ENCODE results near the gene TRAPPC12.

TRAPPC12 gene

DNA sequence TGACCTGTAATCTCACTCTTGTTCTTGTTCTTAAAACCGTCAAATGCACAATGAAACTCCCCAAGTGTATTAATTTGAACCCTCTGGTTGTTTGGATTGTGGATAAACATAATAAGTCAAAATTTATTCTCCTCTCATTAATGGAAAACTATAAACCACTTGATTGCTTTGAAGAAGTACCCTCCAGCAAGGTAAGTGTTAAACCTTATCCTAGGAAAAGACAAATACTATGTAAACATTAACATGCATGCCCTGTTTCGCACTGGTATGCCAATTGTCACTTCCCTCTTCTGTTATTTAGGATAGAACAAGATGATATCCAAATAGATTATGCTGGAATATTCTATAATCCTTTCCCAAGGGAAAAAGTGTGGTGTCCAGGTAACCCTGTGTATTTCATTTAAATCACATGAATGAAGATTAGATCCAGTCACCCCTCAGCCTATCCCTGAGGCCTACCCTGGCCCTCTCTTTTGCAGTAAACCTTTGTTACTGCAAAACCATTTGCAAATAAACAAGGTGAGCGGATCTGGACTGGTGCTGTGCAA lies 138.5 kb downstream of the TRAPPC12 start:
- DNase-seq, result peak; percentile 48

DNA sequence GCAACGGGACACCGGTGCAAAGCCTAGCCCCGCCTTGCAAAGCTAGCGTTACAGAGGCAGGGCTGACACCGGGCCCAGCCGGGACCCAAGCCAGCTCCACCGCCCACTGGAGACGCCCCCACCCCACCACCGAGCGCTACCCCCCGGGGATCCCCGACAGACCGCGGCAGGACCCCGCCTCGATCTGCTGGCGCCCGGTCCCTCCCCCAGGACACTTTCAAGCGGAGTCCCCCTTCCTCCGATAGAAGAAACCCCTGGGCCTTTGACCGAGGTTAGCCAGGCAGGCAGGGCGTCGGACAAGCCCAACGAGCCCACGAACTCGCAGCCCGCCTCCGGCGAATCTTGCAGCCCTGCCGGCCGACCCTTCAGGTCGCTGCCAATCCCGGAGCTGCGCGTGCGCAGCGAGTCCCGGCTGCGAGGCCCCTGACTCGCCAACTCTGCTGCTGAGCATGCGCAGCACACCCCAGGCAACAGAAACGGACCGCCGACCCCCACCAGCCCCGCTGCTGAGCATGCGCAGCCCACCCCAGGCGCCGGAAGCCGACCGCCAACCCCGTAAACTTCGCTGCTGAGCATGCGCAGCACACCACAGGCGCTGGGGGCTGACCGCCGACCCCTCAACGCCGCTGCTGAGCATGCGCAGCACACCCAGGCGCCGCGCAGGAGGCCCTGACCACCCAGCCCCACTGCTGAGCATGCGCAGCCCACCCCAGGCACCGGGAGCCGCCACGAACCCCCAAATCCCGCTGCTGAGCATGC lies 139.2 kb downstream of the TRAPPC12 start:
- DNase-seq, result peak; percentile 83

DNA sequence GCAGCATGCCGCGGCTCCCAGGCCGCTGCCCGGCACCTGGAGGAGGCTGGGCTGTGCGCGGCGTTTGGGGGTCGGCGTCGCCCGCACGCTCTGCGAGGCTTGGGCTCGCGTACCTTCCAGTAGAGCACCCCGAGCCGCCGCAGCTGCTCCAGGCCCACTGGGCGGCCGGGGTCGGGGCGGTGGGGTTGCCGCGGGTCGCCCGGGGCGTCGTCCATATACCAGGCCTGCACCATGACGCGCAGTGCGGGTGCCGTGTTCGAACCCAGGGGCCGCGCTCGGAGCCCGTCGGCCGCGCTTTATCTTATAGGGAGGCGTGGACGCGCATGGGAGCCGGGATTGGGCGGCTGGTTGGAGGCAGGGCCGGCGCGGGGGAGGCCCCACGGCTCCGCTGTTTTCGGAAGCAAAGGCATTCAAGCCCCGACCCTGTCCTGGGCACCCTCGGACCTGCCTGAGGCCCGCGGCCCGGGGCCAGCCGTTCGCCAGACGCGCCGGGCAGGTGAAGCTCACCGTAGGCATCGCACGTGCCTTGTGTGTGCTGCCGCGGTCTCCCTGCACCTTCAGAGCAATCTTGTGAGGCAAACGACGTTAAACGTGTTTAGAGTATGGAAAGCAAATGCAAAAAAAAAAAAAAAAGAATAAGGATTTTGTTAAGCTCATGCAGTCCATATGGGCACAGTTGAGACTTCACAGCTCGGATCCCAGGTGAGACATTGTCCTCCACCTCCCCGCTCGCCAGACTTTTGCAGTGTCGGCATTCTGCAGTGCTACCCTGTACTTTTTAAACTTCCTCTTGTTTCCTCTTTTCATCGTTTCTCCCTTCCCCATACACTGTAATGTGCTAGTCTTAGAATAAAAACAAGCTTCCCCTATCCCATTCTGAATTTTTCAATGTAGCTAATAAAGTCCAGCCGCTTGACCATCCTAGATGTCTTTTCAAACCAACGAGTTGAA lies 140.0 kb downstream of the TRAPPC12 start, which contains the start of gene ADI1:
ADI1 (minus strand) TSS at position 277 of the 951 bp plus-strand sequence; CDS start at position 233, 44 bp downstream.
- no peak for DNase-seq

- DNase-seq, result no peak
Measured at GRCh38 chr2:3520591-3520990, 141.1 kb downstream of the TRAPPC12 start.

GRCh38 chr2:3522961-3523421 lies 143.5 kb downstream of the TRAPPC12 start:
- DNase-seq, result no peak

- no peak for DNase-seq
Measured at GRCh38 chr2:3523551-3524041, 144.1 kb downstream of the TRAPPC12 start.

GRCh38 chr2:3526871-3527270 lies 147.4 kb downstream of the TRAPPC12 start:
- DNase-seq, result no peak

DNA sequence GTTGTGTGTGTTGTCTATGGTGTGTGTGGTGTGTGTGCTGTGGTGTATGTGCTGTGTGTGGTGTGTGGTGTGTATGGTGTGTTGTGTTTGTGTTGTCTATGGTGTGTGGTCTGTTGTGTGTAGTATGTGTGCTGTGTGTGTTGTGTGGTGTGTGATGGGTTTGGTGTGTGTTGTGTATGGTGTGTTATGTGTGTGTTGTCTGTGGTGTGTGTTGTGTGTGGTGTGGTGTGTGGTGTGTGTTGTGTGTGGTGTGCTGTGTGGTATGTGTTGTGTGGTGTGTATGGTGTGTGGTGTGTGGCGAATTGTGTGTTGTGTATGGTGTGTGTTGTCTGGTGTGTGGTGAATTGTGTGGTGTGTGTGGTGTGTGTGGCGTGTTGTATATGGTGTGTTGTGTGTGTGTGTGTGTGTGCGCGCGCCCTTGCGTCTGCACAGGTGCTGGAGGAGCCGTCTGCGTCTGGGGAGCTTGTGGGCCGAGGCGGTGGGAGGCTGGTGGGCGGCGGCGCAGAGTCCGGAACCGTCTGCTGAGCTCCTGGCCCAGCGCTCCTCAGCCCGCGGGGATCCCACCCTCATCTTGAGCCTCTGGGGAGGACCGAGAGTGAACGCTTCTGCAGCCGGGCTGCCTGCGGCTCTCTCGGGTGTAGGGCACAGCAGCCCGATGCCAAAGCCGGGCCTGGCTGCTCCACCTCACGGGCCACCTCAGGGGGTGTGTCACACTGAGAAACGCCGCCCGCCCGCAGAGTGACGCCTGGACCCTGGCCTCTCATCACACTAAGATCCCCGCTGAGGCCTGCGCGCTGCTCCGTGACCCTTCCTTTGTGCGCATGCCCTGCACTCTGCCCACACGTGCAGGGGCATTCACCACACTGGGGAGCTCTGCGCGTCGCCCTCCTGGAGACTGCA lies 148.6 kb downstream of the TRAPPC12 start:
- DNase-seq, result no peak
